ENCODE measurements around the gene PVALEF.

DNA sequence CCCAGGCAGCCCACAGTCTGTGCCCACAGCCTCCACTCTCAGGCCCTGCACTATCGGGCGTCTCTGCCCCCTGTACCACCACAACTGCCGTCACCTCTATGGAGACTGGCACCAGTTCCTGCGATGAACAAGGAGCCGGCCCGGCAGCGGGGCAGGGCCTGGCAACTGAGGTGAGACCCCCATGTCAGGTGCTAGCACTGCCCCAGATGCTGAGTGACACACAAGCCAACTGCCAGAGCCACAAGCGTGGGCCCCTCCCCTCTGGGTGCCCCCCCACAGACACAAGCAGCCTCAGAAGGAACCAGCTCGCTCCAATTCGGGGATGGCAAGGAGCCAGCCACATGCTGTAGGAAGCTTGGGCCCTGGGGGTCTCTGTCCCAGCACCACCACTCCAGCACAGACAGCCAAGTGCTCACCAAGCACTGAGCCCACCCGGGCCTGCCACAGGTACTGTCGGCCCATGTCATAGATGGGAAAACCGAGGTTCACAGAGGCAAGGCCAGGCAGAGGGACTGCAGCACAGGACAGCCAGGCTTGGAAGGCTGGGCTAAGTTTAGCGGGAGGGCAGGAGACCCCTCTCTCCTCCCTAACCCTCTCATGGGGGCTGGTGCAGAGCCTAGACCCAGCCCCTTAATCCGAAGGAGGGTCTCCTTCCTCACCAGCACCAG is 1.5 kb upstream of the PVALEF start:
- TF ChIP-seq, protein P1, sequence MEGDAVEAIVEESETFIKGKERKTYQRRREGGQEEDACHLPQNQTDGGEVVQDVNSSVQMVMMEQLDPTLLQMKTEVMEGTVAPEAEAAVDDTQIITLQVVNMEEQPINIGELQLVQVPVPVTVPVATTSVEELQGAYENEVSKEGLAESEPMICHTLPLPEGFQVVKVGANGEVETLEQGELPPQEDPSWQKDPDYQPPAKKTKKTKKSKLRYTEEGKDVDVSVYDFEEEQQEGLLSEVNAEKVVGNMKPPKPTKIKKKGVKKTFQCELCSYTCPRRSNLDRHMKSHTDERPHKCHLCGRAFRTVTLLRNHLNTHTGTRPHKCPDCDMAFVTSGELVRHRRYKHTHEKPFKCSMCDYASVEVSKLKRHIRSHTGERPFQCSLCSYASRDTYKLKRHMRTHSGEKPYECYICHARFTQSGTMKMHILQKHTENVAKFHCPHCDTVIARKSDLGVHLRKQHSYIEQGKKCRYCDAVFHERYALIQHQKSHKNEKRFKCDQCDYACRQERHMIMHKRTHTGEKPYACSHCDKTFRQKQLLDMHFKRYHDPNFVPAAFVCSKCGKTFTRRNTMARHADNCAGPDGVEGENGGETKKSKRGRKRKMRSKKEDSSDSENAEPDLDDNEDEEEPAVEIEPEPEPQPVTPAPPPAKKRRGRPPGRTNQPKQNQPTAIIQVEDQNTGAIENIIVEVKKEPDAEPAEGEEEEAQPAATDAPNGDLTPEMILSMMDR (IDR thresholded peaks at IDR 0.05) = no peak
- TF ChIP-seq EP300 (IDR thresholded peaks at IDR 0.05) (no peak), POLR2AphosphoS5 (IDR thresholded peaks at IDR 0.05) (no peak), POLR2A (IDR thresholded peaks at IDR 0.05; ENCODE audit: low read depth) (no peak)

Measured in esophagus muscularis mucosa (tissue), 4 donors.